GM12878 (cell line): ENCODE data around the gene SDK2. TPM values are rescaled to one million over a fixed set of nuclear protein-coding genes. Genes with fewer than 3 reads are reported as not detected.
A peak's percentile ranks its signal among the peaks of the same experiment; 100 is the strongest.

Source experiments
- BCL11A ChIP-seq: IDR thresholded peaks from 2 replicates; pipeline ENCODE4 v1.6.1; 2011; ENCODE audit warnings: low read depth, low read length
- FOXK2 ChIP-seq: fragments of 450-650 bp; IDR thresholded peaks from 2 replicates; pipeline ENCODE4 v1.6.1; 2017; ENCODE audit warnings: mild to moderate bottlenecking, moderate library complexity
- KAT2A ChIP-seq: conservative IDR thresholded peaks from 2 replicates; pipeline ENCODE4 v1.6.1; 2011; ENCODE audit warnings: low read depth, low read length; ENCODE audit not compliant: control insufficient read depth
- KDM1A ChIP-seq: fragments of 200-600 bp; sonication (generic); IDR thresholded peaks from 2 replicates; pipeline ENCODE4 v1.6.1; 2016; ENCODE audit warnings: borderline replicate concordance
- MEF2B ChIP-seq: fragments of 450-650 bp; IDR thresholded peaks from 2 replicates; pipeline ENCODE4 v1.6.1; 2018; ENCODE audit warnings: mild to moderate bottlenecking, moderate library complexity; ENCODE audit not compliant: partially characterized antibody, poor library complexity, severe bottlenecking
- NFYA ChIP-seq: IDR thresholded peaks from 2 replicates; pipeline ENCODE4 v1.6.1; 2011; ENCODE audit warnings: low read depth, mild to moderate bottlenecking, low read length, improper control_type of control experiment, borderline replicate concordance
- NR2C2 ChIP-seq: IDR thresholded peaks from 2 replicates; pipeline ENCODE4 v1.6.1; 2011; ENCODE audit warnings: borderline replicate concordance, low read depth; ENCODE audit not compliant: control insufficient read depth, insufficient read length
- PML ChIP-seq: IDR thresholded peaks from 2 replicates; pipeline ENCODE4 v1.6.1; 2012; ENCODE audit warnings: low read length, inconsistent platforms
- SIN3A ChIP-seq: IDR thresholded peaks from 2 replicates; pipeline ENCODE4 v1.6.1; 2012; ENCODE audit warnings: low read depth, low read length, improper control_type of control experiment
- TCF3 ChIP-seq: IDR thresholded peaks from 2 replicates; pipeline ENCODE4 v1.6.1; 2012; ENCODE audit warnings: low read depth, mild to moderate bottlenecking, low read length, borderline replicate concordance; ENCODE audit not compliant: insufficient read depth
- TCF7 ChIP-seq: IDR thresholded peaks from 2 replicates; pipeline ENCODE4 v1.6.1; 2014; ENCODE audit warnings: antibody characterized with exemption, borderline replicate concordance
- YBX1 ChIP-seq: fragments of 450-650 bp; IDR thresholded peaks from 2 replicates; pipeline ENCODE4 v1.6.1; 2016; ENCODE audit warnings: antibody characterized with exemption
- polyA plus RNA-seq, 11 experiments: library from polyadenylated mRNA; depleted of rRNA in 4 of 11; unstranded in 6 of 11; stranded (reverse) in 5 of 11; fragments of >200 nt; fragmentation: Nextera tagmentation in 4 of 11; fragmentation: Illumina TruSeq in 1 of 11; extraction: Ambion mirVana in 4 of 11; extraction: Trizol in 1 of 11; gene quantifications; 1 replicate in 1 of 11; 2 replicates in 10 of 11; pipeline versions ENCODE4 v1.2.1 to v1.2.3, GENCODE V29; 2011 to 2016; ENCODE audit warnings: inconsistent platforms in 2 of 11, missing spikeins in 2 of 11, low read depth in 1 of 11
- total RNA-seq, 4 experiments: library from RNA; depleted of rRNA in 3 of 4; stranded (reverse); fragments of >200 nt in 3 of 4; fragmentation: Illumina TruSeq in 1 of 4; extraction: Trizol in 1 of 4; gene quantifications; 2 replicates each; pipeline versions ENCODE4 v1.2.1 to v1.2.3, GENCODE V29; 2013 to 2021
- TF ChIP-seq, protein P1 (sequence below): IDR thresholded peaks from 2 replicates; pipeline ENCODE4 v1.6.1; 2012; ENCODE audit warnings: improper control_type of control experiment, low read depth, low read length; ENCODE audit not compliant: insufficient replicate concordance
- TF ChIP-seq, protein P2 (sequence below): IDR thresholded peaks from 2 replicates; pipeline ENCODE4 v1.6.1; 2011; ENCODE audit warnings: low read depth, low read length, improper control_type of control experiment, borderline replicate concordance
- TF ChIP-seq, protein P3 (sequence below): fragments of 450-650 bp; IDR thresholded peaks from 2 replicates; pipeline ENCODE4 v1.6.1; 2017; ENCODE audit warnings: mild to moderate bottlenecking, moderate library complexity
- TF ChIP-seq, protein P4 (sequence below): fragments of 450-650 bp; conservative IDR thresholded peaks from 2 replicates; pipeline ENCODE4 v1.6.1; 2017; ENCODE audit warnings: mild to moderate bottlenecking, moderate library complexity

The SDK2 gene
- total and polyA plus RNA-seq, 10 of the 15 experiments (the other 5 are each of a cell fraction or from before 2014, with no cell fraction given) = 0.03 to 0.08 (median 0.03) TPM; not detected in 7

DNA sequence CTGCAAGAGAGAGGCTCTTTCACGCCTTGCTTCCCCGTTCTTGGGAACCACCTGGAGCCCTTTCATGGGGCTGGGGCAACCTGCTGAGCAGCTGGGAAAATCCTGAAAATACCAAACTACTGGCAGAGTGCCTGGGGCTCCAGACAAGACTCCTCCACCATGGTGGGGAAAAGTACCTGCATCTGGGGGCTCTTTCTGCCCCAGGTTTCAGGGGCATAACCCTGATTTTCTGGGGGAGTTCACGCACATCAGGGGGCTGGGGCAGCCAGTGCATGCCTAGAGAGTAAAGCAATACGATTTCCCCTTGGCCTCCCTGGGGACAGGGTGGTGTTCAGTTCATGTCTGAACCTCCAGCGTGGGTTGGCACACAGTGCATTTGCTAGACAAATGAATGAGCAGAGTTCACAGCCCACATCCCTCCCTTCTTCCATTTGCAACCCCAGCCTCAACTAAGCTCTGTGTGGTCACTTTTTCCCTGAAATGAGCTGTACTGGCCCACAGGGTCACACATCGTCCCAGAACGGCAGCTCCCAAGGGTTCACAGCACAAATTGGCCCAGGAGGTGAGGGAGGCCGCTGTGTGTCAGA lies 327.2 kb downstream of the SDK2 start (continued):
- TF ChIP-seq, protein P1, sequence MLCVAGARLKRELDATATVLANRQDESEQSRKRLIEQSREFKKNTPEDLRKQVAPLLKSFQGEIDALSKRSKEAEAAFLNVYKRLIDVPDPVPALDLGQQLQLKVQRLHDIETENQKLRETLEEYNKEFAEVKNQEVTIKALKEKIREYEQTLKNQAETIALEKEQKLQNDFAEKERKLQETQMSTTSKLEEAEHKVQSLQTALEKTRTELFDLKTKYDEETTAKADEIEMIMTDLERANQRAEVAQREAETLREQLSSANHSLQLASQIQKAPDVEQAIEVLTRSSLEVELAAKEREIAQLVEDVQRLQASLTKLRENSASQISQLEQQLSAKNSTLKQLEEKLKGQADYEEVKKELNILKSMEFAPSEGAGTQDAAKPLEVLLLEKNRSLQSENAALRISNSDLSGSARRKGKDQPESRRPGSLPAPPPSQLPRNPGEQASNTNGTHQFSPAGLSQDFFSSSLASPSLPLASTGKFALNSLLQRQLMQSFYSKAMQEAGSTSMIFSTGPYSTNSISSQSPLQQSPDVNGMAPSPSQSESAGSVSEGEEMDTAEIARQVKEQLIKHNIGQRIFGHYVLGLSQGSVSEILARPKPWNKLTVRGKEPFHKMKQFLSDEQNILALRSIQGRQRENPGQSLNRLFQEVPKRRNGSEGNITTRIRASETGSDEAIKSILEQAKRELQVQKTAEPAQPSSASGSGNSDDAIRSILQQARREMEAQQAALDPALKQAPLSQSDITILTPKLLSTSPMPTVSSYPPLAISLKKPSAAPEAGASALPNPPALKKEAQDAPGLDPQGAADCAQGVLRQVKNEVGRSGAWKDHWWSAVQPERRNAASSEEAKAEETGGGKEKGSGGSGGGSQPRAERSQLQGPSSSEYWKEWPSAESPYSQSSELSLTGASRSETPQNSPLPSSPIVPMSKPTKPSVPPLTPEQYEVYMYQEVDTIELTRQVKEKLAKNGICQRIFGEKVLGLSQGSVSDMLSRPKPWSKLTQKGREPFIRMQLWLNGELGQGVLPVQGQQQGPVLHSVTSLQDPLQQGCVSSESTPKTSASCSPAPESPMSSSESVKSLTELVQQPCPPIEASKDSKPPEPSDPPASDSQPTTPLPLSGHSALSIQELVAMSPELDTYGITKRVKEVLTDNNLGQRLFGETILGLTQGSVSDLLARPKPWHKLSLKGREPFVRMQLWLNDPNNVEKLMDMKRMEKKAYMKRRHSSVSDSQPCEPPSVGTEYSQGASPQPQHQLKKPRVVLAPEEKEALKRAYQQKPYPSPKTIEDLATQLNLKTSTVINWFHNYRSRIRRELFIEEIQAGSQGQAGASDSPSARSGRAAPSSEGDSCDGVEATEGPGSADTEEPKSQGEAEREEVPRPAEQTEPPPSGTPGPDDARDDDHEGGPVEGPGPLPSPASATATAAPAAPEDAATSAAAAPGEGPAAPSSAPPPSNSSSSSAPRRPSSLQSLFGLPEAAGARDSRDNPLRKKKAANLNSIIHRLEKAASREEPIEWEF = no peak
- TF ChIP-seq NFYA (no peak), FOXK2 (no peak), PML (no peak), BCL11A (no peak), SIN3A (no peak), TCF7 (no peak), YBX1 (no peak), TCF3 (no peak), MEF2B (peak; percentile 95), NR2C2 (no peak), KAT2A (no peak), KDM1A (no peak)
- TF ChIP-seq, protein P2, sequence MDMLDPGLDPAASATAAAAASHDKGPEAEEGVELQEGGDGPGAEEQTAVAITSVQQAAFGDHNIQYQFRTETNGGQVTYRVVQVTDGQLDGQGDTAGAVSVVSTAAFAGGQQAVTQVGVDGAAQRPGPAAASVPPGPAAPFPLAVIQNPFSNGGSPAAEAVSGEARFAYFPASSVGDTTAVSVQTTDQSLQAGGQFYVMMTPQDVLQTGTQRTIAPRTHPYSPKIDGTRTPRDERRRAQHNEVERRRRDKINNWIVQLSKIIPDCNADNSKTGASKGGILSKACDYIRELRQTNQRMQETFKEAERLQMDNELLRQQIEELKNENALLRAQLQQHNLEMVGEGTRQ = no peak
- TF ChIP-seq, protein P3, sequence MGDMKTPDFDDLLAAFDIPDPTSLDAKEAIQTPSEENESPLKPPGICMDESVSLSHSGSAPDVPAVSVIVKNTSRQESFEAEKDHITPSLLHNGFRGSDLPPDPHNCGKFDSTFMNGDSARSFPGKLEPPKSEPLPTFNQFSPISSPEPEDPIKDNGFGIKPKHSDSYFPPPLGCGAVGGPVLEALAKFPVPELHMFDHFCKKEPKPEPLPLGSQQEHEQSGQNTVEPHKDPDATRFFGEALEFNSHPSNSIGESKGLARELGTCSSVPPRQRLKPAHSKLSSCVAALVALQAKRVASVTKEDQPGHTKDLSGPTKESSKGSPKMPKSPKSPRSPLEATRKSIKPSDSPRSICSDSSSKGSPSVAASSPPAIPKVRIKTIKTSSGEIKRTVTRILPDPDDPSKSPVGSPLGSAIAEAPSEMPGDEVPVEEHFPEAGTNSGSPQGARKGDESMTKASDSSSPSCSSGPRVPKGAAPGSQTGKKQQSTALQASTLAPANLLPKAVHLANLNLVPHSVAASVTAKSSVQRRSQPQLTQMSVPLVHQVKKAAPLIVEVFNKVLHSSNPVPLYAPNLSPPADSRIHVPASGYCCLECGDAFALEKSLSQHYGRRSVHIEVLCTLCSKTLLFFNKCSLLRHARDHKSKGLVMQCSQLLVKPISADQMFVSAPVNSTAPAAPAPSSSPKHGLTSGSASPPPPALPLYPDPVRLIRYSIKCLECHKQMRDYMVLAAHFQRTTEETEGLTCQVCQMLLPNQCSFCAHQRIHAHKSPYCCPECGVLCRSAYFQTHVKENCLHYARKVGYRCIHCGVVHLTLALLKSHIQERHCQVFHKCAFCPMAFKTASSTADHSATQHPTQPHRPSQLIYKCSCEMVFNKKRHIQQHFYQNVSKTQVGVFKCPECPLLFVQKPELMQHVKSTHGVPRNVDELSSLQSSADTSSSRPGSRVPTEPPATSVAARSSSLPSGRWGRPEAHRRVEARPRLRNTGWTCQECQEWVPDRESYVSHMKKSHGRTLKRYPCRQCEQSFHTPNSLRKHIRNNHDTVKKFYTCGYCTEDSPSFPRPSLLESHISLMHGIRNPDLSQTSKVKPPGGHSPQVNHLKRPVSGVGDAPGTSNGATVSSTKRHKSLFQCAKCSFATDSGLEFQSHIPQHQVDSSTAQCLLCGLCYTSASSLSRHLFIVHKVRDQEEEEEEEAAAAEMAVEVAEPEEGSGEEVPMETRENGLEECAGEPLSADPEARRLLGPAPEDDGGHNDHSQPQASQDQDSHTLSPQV = no peak
- TF ChIP-seq, protein P4, sequence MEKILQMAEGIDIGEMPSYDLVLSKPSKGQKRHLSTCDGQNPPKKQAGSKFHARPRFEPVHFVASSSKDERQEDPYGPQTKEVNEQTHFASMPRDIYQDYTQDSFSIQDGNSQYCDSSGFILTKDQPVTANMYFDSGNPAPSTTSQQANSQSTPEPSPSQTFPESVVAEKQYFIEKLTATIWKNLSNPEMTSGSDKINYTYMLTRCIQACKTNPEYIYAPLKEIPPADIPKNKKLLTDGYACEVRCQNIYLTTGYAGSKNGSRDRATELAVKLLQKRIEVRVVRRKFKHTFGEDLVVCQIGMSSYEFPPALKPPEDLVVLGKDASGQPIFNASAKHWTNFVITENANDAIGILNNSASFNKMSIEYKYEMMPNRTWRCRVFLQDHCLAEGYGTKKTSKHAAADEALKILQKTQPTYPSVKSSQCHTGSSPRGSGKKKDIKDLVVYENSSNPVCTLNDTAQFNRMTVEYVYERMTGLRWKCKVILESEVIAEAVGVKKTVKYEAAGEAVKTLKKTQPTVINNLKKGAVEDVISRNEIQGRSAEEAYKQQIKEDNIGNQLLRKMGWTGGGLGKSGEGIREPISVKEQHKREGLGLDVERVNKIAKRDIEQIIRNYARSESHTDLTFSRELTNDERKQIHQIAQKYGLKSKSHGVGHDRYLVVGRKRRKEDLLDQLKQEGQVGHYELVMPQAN = no peak
